Choroid plexus epithelial cell (primary cell): ENCODE measurements around the gene UBE2D4.

Experiments
- DNase-seq: peaks from one replicate; pipeline ENCODE4 v3.0.0-alpha.2; 2010; ENCODE audit warnings: low read depth
- H3K4me3 ChIP-seq: 2 replicates; pipeline ENCODE4 v1.5.1; 2011; ENCODE audit warnings: low read depth, mild to moderate bottlenecking, control low read depth, low read length, moderate library complexity
- TF ChIP-seq, protein P1 (sequence below): conservative IDR thresholded peaks from 2 replicates; pipeline ENCODE4 v1.5.1; 2011; ENCODE audit warnings: low read depth, mild to moderate bottlenecking, control low read depth, inconsistent platforms, low read length, moderate library complexity

Gene UBE2D4

DNA sequence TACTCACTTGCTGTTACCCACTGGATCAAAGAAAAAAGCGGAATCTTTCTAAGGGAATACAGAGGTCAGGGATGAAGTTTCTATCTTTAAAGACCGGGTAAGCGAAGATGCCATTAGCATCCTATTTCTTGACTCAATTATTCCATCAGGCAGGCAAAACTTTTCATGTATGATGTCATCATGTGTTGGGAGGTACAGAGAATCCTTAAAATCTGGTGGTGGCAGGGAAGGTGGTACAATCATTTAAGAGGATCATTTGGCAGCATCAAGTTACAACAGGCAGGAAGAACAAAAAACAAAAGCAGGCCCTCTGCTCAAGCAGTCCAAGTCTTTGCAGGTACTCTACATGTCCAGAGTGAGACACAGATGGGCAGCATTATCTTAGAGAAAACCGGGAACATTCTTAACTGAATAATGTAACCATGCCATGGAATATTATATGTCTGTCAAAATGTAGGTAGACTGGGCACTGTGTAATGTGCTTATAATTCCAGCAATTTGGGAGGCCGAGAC is 23.6 kb upstream of the UBE2D4 start:
- TF ChIP-seq, protein P1, sequence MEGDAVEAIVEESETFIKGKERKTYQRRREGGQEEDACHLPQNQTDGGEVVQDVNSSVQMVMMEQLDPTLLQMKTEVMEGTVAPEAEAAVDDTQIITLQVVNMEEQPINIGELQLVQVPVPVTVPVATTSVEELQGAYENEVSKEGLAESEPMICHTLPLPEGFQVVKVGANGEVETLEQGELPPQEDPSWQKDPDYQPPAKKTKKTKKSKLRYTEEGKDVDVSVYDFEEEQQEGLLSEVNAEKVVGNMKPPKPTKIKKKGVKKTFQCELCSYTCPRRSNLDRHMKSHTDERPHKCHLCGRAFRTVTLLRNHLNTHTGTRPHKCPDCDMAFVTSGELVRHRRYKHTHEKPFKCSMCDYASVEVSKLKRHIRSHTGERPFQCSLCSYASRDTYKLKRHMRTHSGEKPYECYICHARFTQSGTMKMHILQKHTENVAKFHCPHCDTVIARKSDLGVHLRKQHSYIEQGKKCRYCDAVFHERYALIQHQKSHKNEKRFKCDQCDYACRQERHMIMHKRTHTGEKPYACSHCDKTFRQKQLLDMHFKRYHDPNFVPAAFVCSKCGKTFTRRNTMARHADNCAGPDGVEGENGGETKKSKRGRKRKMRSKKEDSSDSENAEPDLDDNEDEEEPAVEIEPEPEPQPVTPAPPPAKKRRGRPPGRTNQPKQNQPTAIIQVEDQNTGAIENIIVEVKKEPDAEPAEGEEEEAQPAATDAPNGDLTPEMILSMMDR = no peak
- DNase-seq = no peak

DNA sequence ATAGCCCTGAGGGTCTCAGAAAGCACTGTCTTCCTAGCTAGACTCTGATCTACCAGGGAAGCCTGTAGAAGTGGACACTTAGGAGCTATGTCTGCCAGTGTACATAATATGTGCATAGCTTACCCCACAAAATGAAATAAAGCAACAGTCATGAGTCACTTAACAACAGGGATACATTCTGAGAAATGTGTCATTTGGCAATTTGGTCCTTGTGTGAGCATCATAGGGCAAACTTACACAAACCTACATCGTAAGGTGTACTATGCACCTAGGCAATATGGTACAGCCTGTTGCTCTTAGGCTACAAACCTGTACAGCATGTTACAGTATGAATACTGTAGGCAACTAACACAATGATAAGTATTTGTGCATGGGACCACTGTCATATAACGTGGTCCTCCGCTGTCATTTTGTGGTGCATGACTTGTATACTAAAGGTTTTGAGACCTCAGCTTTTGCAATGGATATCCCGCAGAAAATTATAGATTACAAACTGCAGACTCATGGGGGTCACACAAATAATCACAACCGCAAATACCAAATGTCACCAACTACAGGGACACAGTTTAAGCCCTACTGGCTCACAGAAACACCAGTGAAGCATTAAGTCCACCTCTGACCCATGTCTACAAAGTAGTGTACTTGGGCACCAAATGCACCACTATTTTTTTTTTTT is 21.6 kb upstream of the UBE2D4 start:
- no peak for DNase-seq
- no peak overlapping the region for H3K4me3 ChIP-seq
- TF ChIP-seq, protein P1 = no peak

More for the DNA sequence above, 23.6 kb upstream of the UBE2D4 start:
- no peak overlapping the region for H3K4me3 ChIP-seq

DNA sequence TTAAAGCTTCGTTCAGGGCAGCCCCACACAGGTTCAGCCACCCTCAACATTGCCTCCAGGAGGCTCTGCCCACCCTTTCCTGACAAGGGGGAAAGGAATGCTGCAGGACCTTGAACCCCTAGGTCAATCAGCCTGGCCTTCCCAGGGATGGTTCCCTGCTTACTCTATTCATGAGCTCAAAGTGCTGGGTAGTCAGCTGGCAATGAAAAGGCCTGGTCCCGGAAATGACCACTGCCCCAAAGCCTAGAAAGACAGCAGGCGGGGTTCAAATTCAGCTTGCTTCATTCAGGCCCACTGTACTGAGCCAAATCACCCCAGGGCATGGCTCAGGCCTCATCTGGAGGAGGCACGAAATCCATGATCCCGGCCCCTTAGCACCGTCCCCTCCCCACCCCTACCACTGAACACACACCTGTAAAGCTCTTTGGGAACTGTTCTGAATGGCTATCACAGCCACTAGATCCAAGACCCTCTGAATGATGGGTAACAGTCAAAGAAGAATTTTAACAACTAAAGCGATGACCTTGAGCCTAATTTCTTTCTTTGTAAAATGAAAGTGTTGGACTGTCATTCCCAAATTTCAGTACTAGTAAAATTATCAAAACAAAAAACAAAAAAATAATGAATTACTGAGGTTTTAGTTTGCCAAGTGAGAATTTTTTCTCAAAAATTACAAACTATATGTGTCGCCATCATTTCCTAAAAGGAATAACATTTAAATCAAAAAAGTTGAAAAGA is 20.9 kb upstream of the UBE2D4 start:
- TF ChIP-seq, protein P1 = no peak
- H3K4me3 ChIP-seq = peak overlapping the region; percentile 61
- no peak for DNase-seq

DNA sequence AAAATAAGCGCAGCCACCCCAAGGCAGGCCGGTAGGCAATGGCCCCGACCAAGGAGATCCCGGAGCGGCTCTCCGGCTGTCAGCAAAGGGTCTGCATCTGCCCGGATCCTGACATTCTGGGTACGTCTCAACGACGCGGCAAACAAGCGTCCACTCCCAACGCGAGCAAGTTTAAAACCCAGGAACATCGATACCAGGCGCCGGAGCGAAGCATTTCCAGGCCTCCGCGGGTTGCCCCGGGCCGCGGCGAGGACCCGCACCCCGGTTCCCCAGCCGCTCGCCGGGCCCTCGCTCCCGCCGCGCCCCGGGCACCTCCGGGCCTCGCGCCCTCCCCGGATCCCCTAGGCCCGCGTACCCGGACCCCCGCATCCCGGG is 20.3 kb upstream of the UBE2D4 start:
- peak overlapping the region; percentile 61 for H3K4me3 ChIP-seq
- TF ChIP-seq, protein P1 = no peak
- DNase-seq = peak; percentile 45

DNA sequence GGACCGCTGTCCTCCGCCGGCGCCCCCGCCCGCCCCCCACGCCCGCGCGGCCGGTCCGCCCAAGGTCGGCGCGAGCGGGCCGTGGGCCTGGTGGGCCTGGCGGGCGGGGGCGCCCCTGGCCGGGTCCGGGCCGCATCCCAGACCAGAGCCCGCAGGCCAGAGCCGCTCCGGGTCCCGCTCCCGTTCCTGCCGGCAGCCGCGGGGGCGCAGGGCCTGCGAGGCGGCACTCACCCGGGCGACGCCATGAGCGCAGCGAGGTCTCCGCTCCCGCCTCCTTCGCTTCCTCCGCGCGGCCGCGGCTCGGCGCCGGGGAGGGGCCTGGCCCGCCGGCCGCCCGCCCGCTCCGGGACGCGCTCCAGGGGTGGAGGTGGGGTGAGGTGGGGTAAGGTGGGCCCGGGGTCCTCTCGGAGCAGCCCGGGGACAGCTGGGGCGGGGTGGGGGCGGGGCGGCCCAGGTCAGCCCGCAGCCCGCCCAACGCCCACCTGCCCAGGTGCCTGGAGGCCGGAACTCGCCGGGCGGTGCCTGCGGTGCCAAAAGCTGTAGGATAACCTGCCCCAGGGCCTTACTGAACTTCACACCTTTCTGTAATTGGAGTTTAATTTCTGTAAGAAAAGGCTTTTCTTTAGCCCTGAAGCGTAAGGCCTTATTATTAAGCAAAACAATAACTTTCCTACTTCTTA is 19.8 kb upstream of the UBE2D4 start, which contains the start of gene URGCP:
Gene URGCP, minus strand, starts transcription at position 266 of the 680 bp plus-strand sequence. Its CDS starts 21 bp downstream, at position 245.
- H3K4me3 ChIP-seq = peak within 1 kb of the TSS; percentile 61
- TF ChIP-seq, protein P1 = no peak
- peak; percentile 32 for DNase-seq

DNA sequence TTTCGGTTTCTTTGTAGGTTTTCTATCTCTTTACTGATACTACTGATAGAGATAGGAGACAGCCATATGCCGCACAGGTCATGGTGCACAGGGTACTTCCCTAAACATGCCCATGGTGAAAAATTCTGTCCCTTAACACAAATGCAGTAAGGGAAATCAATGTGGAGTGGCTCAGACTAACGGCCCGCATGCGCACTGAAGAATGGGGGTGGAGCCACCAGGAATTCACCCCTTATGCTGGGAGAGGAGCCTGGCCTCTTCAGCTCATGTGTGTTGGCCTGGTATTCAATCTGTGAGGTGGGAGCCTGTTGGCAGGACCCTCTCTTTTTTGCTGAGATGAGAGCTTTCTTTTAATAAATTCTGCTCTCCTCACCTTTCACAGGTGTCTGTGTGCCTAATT is 11.4 kb upstream of the UBE2D4 start:
- TF ChIP-seq, protein P1 = no peak
- no peak overlapping the region for H3K4me3 ChIP-seq

More for the DNA sequence above, 11.4 kb upstream of the UBE2D4 start:
- DNase-seq = no peak
